H1 (cell line): ENCODE data around the gene CALD1. TPM values are rescaled to one million over a fixed set of nuclear protein-coding genes. Genes with fewer than 3 reads are reported as not detected.

Source experiments
- CTCF ChIA-PET: fragments of 300-600 bp; sonication (Branson Sonifier 250); formaldehyde crosslinking; loops from one replicate; lab custom pipeline; 2021; ENCODE audit not compliant: partially characterized antibody; lab: Charles Lee
- POLR2A ChIA-PET: fragments of 300-600 bp; sonication (Branson Sonifier 250); formaldehyde crosslinking; loops from one replicate; lab custom pipeline; 2021; ENCODE audit warnings: inconsistent platforms; ENCODE audit not compliant: partially characterized antibody; lab: Charles Lee
- DNase-seq, 2 experiments: peaks; one replicate each; pipeline versions ENCODE4 v3.0.0 to v3.0.0-alpha.2; 2010 to 2022; ENCODE audit warnings: low spot score in 2 of 2, low read depth in 1 of 2, mixed read lengths in 1 of 2
- FAIRE-seq: peaks from 2 replicates; lab custom pipeline; 2011; peaks lifted over from hg19 to GRCh38; lab: Jason Lieb, UNC
- H2AFZ ChIP-seq: 2 replicates; pipeline ENCODE4 v1.8.1; 2012; ENCODE audit warnings: low read length, inconsistent platforms
- H2AK5ac ChIP-seq: 2 replicates; pipeline ENCODE4 v1.6.1; 2013; ENCODE audit warnings: low read depth, low read length
- H2BK120ac ChIP-seq: replicated peaks from 2 replicates; pipeline ENCODE3; 2013; ENCODE audit warnings: low read depth, low read length, inconsistent platforms
- H2BK12ac ChIP-seq: 2 replicates; pipeline ENCODE4 v1.6.1; 2013; ENCODE audit warnings: low read depth, low read length
- H2BK15ac ChIP-seq: 2 replicates; pipeline ENCODE4 v1.6.1; 2013; ENCODE audit warnings: low read length
- H2BK20ac ChIP-seq: 2 replicates; pipeline ENCODE4 v1.6.1; 2013; ENCODE audit warnings: low read length
- H2BK5ac ChIP-seq: 2 replicates; pipeline ENCODE4 v1.6.1; 2013; ENCODE audit warnings: low read depth, low read length
- H3K14ac ChIP-seq: 2 replicates; pipeline ENCODE4 v1.6.1; 2013; ENCODE audit warnings: inconsistent platforms; ENCODE audit not compliant: insufficient read length
- H3K18ac ChIP-seq: 2 replicates; pipeline ENCODE4 v1.6.1; 2013; ENCODE audit warnings: low read length; ENCODE audit errors: extremely low read depth
- H3K23ac ChIP-seq: 2 replicates; pipeline ENCODE4 v1.6.1; 2013; ENCODE audit warnings: inconsistent platforms; ENCODE audit not compliant: insufficient read length
- H3K23me2 ChIP-seq: 2 replicates; pipeline ENCODE4 v1.6.1; 2013; ENCODE audit warnings: low read depth, low read length
- H3K27ac ChIP-seq: 2 replicates; pipeline ENCODE4 v1.6.1; 2011; ENCODE audit warnings: low read depth, low read length, inconsistent platforms
- H3K27me3 ChIP-seq, 4 experiments: replicated peaks in 1 of 4; 1 replicate in 1 of 4; 2 replicates in 3 of 4; pipeline versions ENCODE4 v1.6.1 to v1.8.1; 2011 to 2013; ENCODE audit warnings: low read length in 3 of 4, mild to moderate bottlenecking in 3 of 4, inconsistent platforms in 2 of 4, mixed read lengths in 2 of 4, moderate library complexity in 1 of 4; ENCODE audit not compliant: control insufficient read depth in 3 of 4, insufficient read depth in 3 of 4; ENCODE audit errors: extremely low read depth in 1 of 4
- H3K36me3 ChIP-seq, 4 experiments: 2 replicates each; pipeline versions ENCODE4 v1.6.1 to v1.8.1; 2011 to 2013; ENCODE audit warnings: mild to moderate bottlenecking in 4 of 4, low read length in 3 of 4, moderate library complexity in 2 of 4, control low read depth in 1 of 4, inconsistent platforms in 1 of 4; ENCODE audit not compliant: insufficient read depth in 4 of 4, control insufficient read depth in 2 of 4
- H3K4ac ChIP-seq: replicated peaks from 2 replicates; pipeline ENCODE3; 2013; ENCODE audit warnings: low read length, low read depth, mixed read lengths, inconsistent platforms; ENCODE audit not compliant: insufficient read length
- H3K4me1 ChIP-seq, 4 experiments: replicated peaks in 1 of 4; 1 replicate in 1 of 4; 2 replicates in 3 of 4; pipeline versions ENCODE4 v1.6.1 to v1.8.1; 2011 to 2013; ENCODE audit warnings: low read length in 3 of 4, inconsistent platforms in 2 of 4, mixed read lengths in 1 of 4; ENCODE audit not compliant: insufficient read depth in 4 of 4, control insufficient read depth in 3 of 4
- H3K4me2 ChIP-seq, 2 experiments: 2 replicates each; pipeline versions ENCODE4 v1.6.1 to v1.8.1; 2011 to 2013; ENCODE audit warnings: low read depth in 2 of 2, low read length in 2 of 2, control low read depth in 1 of 2, inconsistent platforms in 1 of 2, mild to moderate bottlenecking in 1 of 2; ENCODE audit not compliant: insufficient read depth in 1 of 2
- H3K4me3 ChIP-seq, 4 experiments: fragments of 200-600, 300-600 bp in 1 of 4; sonication (generic), shearing (Covaris generic), sonication (Bioruptor Twin) in 1 of 4; 2 replicates each; pipeline versions ENCODE4 v1.5.1 to v1.8.1; 2011 to 2016; ENCODE audit warnings: low read length in 4 of 4, low read depth in 3 of 4, control low read depth in 2 of 4, inconsistent platforms in 2 of 4, mild to moderate bottlenecking in 2 of 4, mixed read lengths in 1 of 4, moderate library complexity in 1 of 4; ENCODE audit not compliant: insufficient read depth in 2 of 4; ENCODE audit errors: extremely low read depth in 1 of 4
- H3K56ac ChIP-seq: replicated peaks from 2 replicates; pipeline ENCODE3; 2013; ENCODE audit warnings: low read depth, mild to moderate bottlenecking, mixed read lengths, low read length, inconsistent platforms; ENCODE audit not compliant: insufficient read length
- H3K79me1 ChIP-seq: 2 replicates; pipeline ENCODE4 v1.6.1; 2013; ENCODE audit warnings: low read depth, low read length, control low read depth
- H3K79me2 ChIP-seq, 2 experiments: 2 replicates each; pipeline versions ENCODE4 v1.6.1 to v1.8.1; 2012 to 2013; ENCODE audit warnings: low read length in 2 of 2, mild to moderate bottlenecking in 2 of 2, inconsistent platforms in 1 of 2; ENCODE audit not compliant: insufficient read depth in 2 of 2, control insufficient read depth in 1 of 2
- H3K9ac ChIP-seq, 4 experiments: replicated peaks in 1 of 4; 1 replicate in 1 of 4; 2 replicates in 3 of 4; pipeline versions ENCODE4 v1.6.1 to v1.8.1; 2011 to 2013; ENCODE audit warnings: low read depth in 3 of 4, low read length in 3 of 4, control low read depth in 2 of 4, mild to moderate bottlenecking in 2 of 4, moderate library complexity in 2 of 4, inconsistent platforms in 1 of 4; ENCODE audit errors: extremely low read depth in 1 of 4
- H3K9me3 ChIP-seq, 2 experiments: 2 replicates each; pipeline versions ENCODE4 v1.6.1 to v1.8.1; 2012 to 2013; ENCODE audit warnings: mild to moderate bottlenecking in 2 of 2, moderate library complexity in 2 of 2, control low read depth in 1 of 2, inconsistent platforms in 1 of 2, low read depth in 1 of 2, low read length in 1 of 2, mixed read lengths in 1 of 2; ENCODE audit not compliant: insufficient read depth in 2 of 2
- H4K20me1 ChIP-seq, 2 experiments: replicated peaks in 1 of 2; 2 replicates each; pipeline versions ENCODE3 to v1.8.1; 2011 to 2013; ENCODE audit warnings: inconsistent platforms in 2 of 2, low read length in 2 of 2, mild to moderate bottlenecking in 1 of 2; ENCODE audit not compliant: insufficient read depth in 2 of 2, control insufficient read depth in 1 of 2
- H4K5ac ChIP-seq: 2 replicates; pipeline ENCODE4 v1.6.1; 2013; ENCODE audit warnings: low read length, low read depth, mixed read lengths, inconsistent platforms; ENCODE audit not compliant: insufficient read length
- H4K8ac ChIP-seq: 2 replicates; pipeline ENCODE4 v1.8.0; 2013; ENCODE audit warnings: mild to moderate bottlenecking, moderate library complexity, low read length, inconsistent platforms; ENCODE audit not compliant: insufficient read depth; ENCODE audit errors: extremely low read depth
- H4K91ac ChIP-seq: replicated peaks from 2 replicates; pipeline ENCODE3; 2013; ENCODE audit warnings: low read length, mixed read lengths, inconsistent platforms; ENCODE audit not compliant: insufficient read length
- ZNF274 ChIP-seq: IDR thresholded peaks from 2 replicates; pipeline ENCODE4 v1.7.0; 2012; ENCODE audit warnings: low read length, borderline replicate concordance; ENCODE audit errors: extremely low read depth
- WGBS, 2 experiments: shearing (Covaris generic) in 1 of 2; methylation state at CpG; one replicate each; pipeline versions ENCODE4 v1.1.6 to v1.1.7; 2013 to 2015; ENCODE audit warnings: low lambda C conversion rate in 2 of 2, mixed read lengths in 2 of 2, inconsistent platforms in 1 of 2, low coverage in 1 of 2, missing lambda C conversion rate in 1 of 2; ENCODE audit not compliant: insufficient replicate concordance in 2 of 2, insufficient coverage in 1 of 2, insufficient read length in 1 of 2; ENCODE audit errors: extremely low coverage in 1 of 2, missing lambda C conversion rate in 1 of 2; 5-methylcytosine and 5-hydroxymethylcytosine counted together
- polyA plus RNA-seq, 7 experiments: library from polyadenylated mRNA; depleted of rRNA in 3 of 7; stranded (reverse) in 5 of 7; unstranded in 2 of 7; fragments of >200 nt in 5 of 7; fragments of 200-250 nt in 2 of 7; gene quantifications; 1 replicate in 5 of 7; 2 replicates in 1 of 7; 4 replicates in 1 of 7; pipeline versions ENCODE4 v1.2.1 to v1.2.3, GENCODE V29; 2011 to 2013; ENCODE audit warnings: missing spikeins in 2 of 7, mixed read lengths in 2 of 7
- total RNA-seq: library from RNA; stranded (reverse); fragmentation: NEBNext Ultra II Directional; extraction: Animal tissue kit (Norgen Biotek cat#: 25700); gene quantifications from 2 replicates; pipeline ENCODE4 v1.2.1, GENCODE V29; 2021

Gene CALD1
- total and polyA plus RNA-seq, 2 of the 8 experiments (the other 6 are each of a cell fraction or from before 2014, with no cell fraction given): 34.3 to 177 TPM

- Histone ChIP-seq H3K4me1 (no peaks in the 10 kb centered on the region), H3K23me2 (no peaks in the 10 kb centered on the region), H3K36me3 (peaks cover 0 to 14% (median 8%) of the 10 kb centered on the region in 4 experiments; a peak in 5 of 8 replicates), H2BK15ac (no peak overlapping the region), H2AFZ (no peak overlapping the region), H2BK5ac (no peak overlapping the region), H3K14ac (no peak overlapping the region), H2BK12ac (no peak overlapping the region), H3K4me3 (no peak overlapping the region), H3K79me2 (no peaks in the 10 kb centered on the region), H2AK5ac (no peak overlapping the region), H4K91ac (no peak overlapping the region), H3K27ac (no peak overlapping the region), H3K4me2 (no peak overlapping the region), H4K5ac (no peak overlapping the region), H2BK120ac (no peak overlapping the region), H3K9me3 (no peaks in the 10 kb centered on the region), H4K8ac (no peak overlapping the region), H2BK20ac (no peak overlapping the region), H3K4ac (no peak overlapping the region), H3K9ac (no peak overlapping the region), H3K18ac (no peak overlapping the region), H3K27me3 (peaks cover 0 to 1% (median 0%) of the 10 kb centered on the region in 4 experiments; a peak in 1 of 7 replicates), H4K20me1 (no peaks in the 10 kb centered on the region), H3K56ac (no peak overlapping the region), H3K23ac (no peak overlapping the region), H3K79me1 (no peaks in the 10 kb centered on the region)
- FAIRE-seq (no peak), DNase-seq (no peak)
- ChIA-PET POLR2A (no interaction called here), CTCF (interaction anchor here (0.6 to 1.4 kb wide), 5 partner anchors 8 to 250 kb away, joined by 3 to 5 read pairs (median 3); no protein-coding TSS in a partner anchor)
- 83% methylated on average over 3 of the region's 3 CpGs; no CpG with 5 or more reads in 1 of the 2 experiments for WGBS, 2 experiments
- TF ChIP-seq ZNF274: no peak
Measured at GRCh38 chr7:134945691-134946090, 166.3 kb downstream of the CALD1 start.
